HepG2 (cell line): ENCODE data around the gene UROD. TPM values are rescaled to one million over a fixed set of nuclear protein-coding genes. Genes with fewer than 3 reads are reported as not detected.

Experiments used
- ASH2L ChIP-seq: fragments of 300-600, 200-600 bp; sonication (generic); IDR thresholded peaks from 2 replicates; pipeline ENCODE4 v1.7.0; 2017; ENCODE audit warnings: low read depth, mild to moderate bottlenecking, moderate library complexity, mixed read lengths, low read length; ENCODE audit not compliant: insufficient read length
- ELF1 ChIP-seq: sonication (generic); formaldehyde crosslinking; IDR thresholded peaks from 2 replicates; pipeline ENCODE4 v1.4.0; 2020; ENCODE audit warnings: missing genetic modification reagents
- ELF4 ChIP-seq: sonication (generic); formaldehyde crosslinking; IDR thresholded peaks from 2 replicates; pipeline ENCODE4 v1.5.0; 2020; ENCODE audit warnings: missing genetic modification reagents, mild to moderate bottlenecking, moderate library complexity, borderline replicate concordance
- ESRRA ChIP-seq: sonication (generic); formaldehyde crosslinking; IDR thresholded peaks from 2 replicates; pipeline ENCODE4 v1.5.1; 2020; ENCODE audit warnings: mild to moderate bottlenecking, low read depth, missing genetic modification reagents
- ETV5 ChIP-seq: IDR thresholded peaks from 2 replicates; pipeline ENCODE4 v1.6.1; 2018; ENCODE audit warnings: missing biosample characterization, missing genetic modification reagents, inconsistent platforms, borderline replicate concordance
- MTF1 ChIP-seq: sonication (generic); formaldehyde crosslinking; IDR thresholded peaks from 2 replicates; pipeline ENCODE4 v1.5.0; 2020; ENCODE audit warnings: missing genetic modification reagents
- NR2F1 ChIP-seq, 2 experiments: fragments of 450-650 bp in 1 of 2; formaldehyde crosslinking in 1 of 2; IDR thresholded peaks; 2 replicates each; pipeline versions ENCODE4 v1.5.0 to v1.6.1; 2016 to 2020; ENCODE audit warnings: mild to moderate bottlenecking in 1 of 2, missing compliant biosample characterization in 1 of 2, missing genetic modification reagents in 1 of 2, moderate library complexity in 1 of 2
- PAWR ChIP-seq: sonication (generic); formaldehyde crosslinking; IDR thresholded peaks from 2 replicates; pipeline ENCODE4 v1.4.0; 2020; ENCODE audit warnings: missing genetic modification reagents, mild to moderate bottlenecking, borderline replicate concordance
- PCBP1 ChIP-seq: fragments of 200-400 bp; formaldehyde crosslinking; IDR thresholded peaks from 2 replicates; pipeline ENCODE4 v1.6.1; 2017; ENCODE audit warnings: mild to moderate bottlenecking, low read depth, low read length, borderline replicate concordance
- PHF21A ChIP-seq: sonication (generic); formaldehyde crosslinking; IDR thresholded peaks from 2 replicates; pipeline ENCODE4 v1.5.0; 2020; ENCODE audit warnings: mild to moderate bottlenecking, missing genetic modification reagents
- RXRB ChIP-seq: IDR thresholded peaks from 2 replicates; pipeline ENCODE4 v1.6.1; 2016; ENCODE audit warnings: borderline replicate concordance, missing genetic modification reagents, missing compliant biosample characterization
- SP2 ChIP-seq: sonication (generic); formaldehyde crosslinking; IDR thresholded peaks from 2 replicates; pipeline ENCODE4 v1.5.1; 2020; ENCODE audit warnings: mild to moderate bottlenecking, missing genetic modification reagents
- SPEN ChIP-seq: sonication (generic); formaldehyde crosslinking; IDR thresholded peaks from 2 replicates; pipeline ENCODE4 v1.5.1; 2020; ENCODE audit warnings: low read depth, mild to moderate bottlenecking, missing genetic modification reagents
- TEAD2 ChIP-seq: sonication (generic); formaldehyde crosslinking; IDR thresholded peaks from 2 replicates; pipeline ENCODE4 v1.9.0; 2021; ENCODE audit warnings: missing genetic modification reagents
- ZNF224 ChIP-seq: sonication (generic); formaldehyde crosslinking; IDR thresholded peaks from 2 replicates; pipeline ENCODE4 v1.5.0; 2020; ENCODE audit warnings: mild to moderate bottlenecking, missing genetic modification reagents
- ZNF510 ChIP-seq: sonication (generic); formaldehyde crosslinking; IDR thresholded peaks from 2 replicates; pipeline ENCODE4 v1.4.0; 2020; ENCODE audit warnings: low read depth, mild to moderate bottlenecking, missing genetic modification reagents
- ZNF841 ChIP-seq: sonication (generic); formaldehyde crosslinking; IDR thresholded peaks from 2 replicates; pipeline ENCODE4 v1.8.1; 2023; ENCODE audit warnings: missing genetic modification reagents, borderline replicate concordance
- polyA plus RNA-seq, 8 experiments: library from polyadenylated mRNA; depleted of rRNA in 3 of 8; stranded (reverse) in 7 of 8; unstranded in 1 of 8; fragments of >200 nt; fragmentation: Illumina TruSeq in 4 of 8; extraction: Trizol in 4 of 8; gene quantifications; 2 replicates each; pipeline versions ENCODE4 v1.2.1 to v1.2.3, GENCODE V29; 2011 to 2016; ENCODE audit warnings: low read depth in 4 of 8, missing spikeins in 1 of 8, mixed read lengths in 1 of 8; ENCODE audit not compliant: insufficient read depth in 1 of 8
- total RNA-seq, 5 experiments: library from RNA; depleted of rRNA; stranded (reverse); fragments of >200 nt; fragmentation: Illumina TruSeq; extraction: Trizol; gene quantifications; 2 replicates each; pipeline ENCODE4 v1.2.3, GENCODE V29; 2016; ENCODE audit warnings: low read depth in 1 of 5
- TF ChIP-seq, protein P1 (sequence below): sonication (generic); formaldehyde crosslinking; conservative IDR thresholded peaks from 2 replicates; pipeline ENCODE4 v1.4.0; 2020; ENCODE audit warnings: missing genetic modification reagents
- TF ChIP-seq, protein P2 (sequence below): sonication (generic); formaldehyde crosslinking; IDR thresholded peaks from 2 replicates; pipeline ENCODE4 v1.5.1; 2020; ENCODE audit warnings: missing genetic modification reagents, mild to moderate bottlenecking, borderline replicate concordance
- TF ChIP-seq, protein P3 (sequence below): sonication (generic); formaldehyde crosslinking; IDR thresholded peaks from 2 replicates; pipeline ENCODE4 v1.4.0; 2020; ENCODE audit warnings: missing genetic modification reagents
- TF ChIP-seq, protein P4 (sequence below): sonication (generic); formaldehyde crosslinking; IDR thresholded peaks from 2 replicates; pipeline ENCODE4 v1.4.0; 2020; ENCODE audit warnings: missing genetic modification reagents, borderline replicate concordance
- TF ChIP-seq, protein P5 (sequence below): sonication (generic); formaldehyde crosslinking; IDR thresholded peaks from 2 replicates; pipeline ENCODE4 v1.4.0; 2020; ENCODE audit warnings: mild to moderate bottlenecking, low read depth, missing genetic modification reagents
- TF ChIP-seq, protein P6 (sequence below): fragments of 450-650 bp; IDR thresholded peaks from 2 replicates; pipeline ENCODE4 v1.6.1; 2016

The UROD gene
- total and polyA plus RNA-seq, 2 of the 13 experiments (the other 11 are each of a cell fraction or from before 2014, with no cell fraction given): 162 to 171 TPM

DNA sequence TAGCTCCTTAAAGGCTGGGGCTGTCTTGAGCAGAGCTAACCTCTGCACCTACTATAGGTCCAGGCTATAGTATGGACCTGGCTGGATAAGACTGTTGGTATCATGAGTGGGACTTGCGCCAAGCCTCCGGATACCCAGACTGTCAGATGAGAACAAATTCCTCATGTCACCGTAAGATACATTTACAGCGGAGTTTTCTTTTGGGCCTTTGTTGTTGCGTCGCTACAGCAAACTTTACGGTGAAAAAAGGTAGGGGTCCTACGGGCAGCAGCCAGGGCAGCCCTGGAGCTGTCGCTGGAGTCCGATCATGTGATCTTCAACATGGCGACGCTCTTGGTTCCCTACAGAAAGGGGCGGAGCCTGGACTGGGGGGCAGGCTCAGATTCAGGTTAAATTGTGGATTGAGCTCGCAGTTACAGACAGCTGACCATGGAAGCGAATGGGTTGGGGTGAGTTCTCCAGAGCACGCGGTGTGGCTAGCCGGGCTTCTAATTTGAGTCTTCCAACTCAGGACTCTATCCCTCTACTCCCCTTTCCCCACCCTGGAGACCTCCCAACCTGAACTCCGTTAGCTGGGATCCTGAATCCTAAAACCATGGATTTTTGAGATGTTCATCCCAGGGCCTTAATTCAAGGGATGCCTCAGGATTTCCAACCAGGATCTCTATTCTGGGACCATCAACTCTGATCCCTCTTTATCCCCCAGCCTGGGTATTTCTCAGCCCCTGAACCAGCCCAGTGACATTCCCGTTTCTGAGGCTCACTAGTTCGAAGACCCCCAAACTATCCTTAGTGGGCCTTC lies at the start of gene UROD (continued):
- TF ChIP-seq ELF1 (CRISPR knock-in tag) (peak; percentile 62), SP2 (no peak), ELF4 (CRISPR knock-in tag) (no peak), ASH2L (no peak), NR2F1 (CRISPR knock-in tag; IDR thresholded peaks at IDR 0.05) (no peak), TEAD2 (CRISPR knock-in tag) (no peak), PCBP1 (no peak), PAWR (no peak), ESRRA (CRISPR knock-in tag) (no peak), PHF21A (CRISPR knock-in tag) (peak; percentile 23; the same call in 1 of the 2 replicates), ETV5 (CRISPR knock-in tag) (peak; percentile 30; the same call in 1 of the 2 replicates), ZNF510 (CRISPR knock-in tag) (no peak), RXRB (no peak), MTF1 (no peak), SPEN (CRISPR knock-in tag) (peak; percentile 76), ZNF841 (CRISPR knock-in tag) (no peak), ZNF224 (CRISPR knock-in tag) (no peak)
- TF ChIP-seq, protein P1, sequence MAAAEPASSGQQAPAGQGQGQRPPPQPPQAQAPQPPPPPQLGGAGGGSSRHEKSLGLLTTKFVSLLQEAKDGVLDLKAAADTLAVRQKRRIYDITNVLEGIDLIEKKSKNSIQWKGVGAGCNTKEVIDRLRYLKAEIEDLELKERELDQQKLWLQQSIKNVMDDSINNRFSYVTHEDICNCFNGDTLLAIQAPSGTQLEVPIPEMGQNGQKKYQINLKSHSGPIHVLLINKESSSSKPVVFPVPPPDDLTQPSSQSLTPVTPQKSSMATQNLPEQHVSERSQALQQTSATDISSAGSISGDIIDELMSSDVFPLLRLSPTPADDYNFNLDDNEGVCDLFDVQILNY (CRISPR knock-in tag): no peak
- TF ChIP-seq, protein P2, sequence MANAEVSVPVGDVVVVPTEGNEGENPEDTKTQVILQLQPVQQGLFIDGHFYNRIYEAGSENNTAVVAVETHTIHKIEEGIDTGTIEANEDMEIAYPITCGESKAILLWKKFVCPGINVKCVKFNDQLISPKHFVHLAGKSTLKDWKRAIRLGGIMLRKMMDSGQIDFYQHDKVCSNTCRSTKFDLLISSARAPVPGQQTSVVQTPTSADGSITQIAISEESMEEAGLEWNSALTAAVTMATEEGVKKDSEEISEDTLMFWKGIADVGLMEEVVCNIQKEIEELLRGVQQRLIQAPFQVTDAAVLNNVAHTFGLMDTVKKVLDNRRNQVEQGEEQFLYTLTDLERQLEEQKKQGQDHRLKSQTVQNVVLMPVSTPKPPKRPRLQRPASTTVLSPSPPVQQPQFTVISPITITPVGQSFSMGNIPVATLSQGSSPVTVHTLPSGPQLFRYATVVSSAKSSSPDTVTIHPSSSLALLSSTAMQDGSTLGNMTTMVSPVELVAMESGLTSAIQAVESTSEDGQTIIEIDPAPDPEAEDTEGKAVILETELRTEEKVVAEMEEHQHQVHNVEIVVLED (CRISPR knock-in tag): no peak
- TF ChIP-seq, protein P3, sequence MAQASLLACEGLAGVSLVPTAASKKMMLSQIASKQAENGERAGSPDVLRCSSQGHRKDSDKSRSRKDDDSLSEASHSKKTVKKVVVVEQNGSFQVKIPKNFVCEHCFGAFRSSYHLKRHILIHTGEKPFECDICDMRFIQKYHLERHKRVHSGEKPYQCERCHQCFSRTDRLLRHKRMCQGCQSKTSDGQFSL (CRISPR knock-in tag): no peak
- TF ChIP-seq, protein P4, sequence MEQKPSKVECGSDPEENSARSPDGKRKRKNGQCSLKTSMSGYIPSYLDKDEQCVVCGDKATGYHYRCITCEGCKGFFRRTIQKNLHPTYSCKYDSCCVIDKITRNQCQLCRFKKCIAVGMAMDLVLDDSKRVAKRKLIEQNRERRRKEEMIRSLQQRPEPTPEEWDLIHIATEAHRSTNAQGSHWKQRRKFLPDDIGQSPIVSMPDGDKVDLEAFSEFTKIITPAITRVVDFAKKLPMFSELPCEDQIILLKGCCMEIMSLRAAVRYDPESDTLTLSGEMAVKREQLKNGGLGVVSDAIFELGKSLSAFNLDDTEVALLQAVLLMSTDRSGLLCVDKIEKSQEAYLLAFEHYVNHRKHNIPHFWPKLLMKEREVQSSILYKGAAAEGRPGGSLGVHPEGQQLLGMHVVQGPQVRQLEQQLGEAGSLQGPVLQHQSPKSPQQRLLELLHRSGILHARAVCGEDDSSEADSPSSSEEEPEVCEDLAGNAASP (CRISPR knock-in tag): no peak
- TF ChIP-seq, protein P5, sequence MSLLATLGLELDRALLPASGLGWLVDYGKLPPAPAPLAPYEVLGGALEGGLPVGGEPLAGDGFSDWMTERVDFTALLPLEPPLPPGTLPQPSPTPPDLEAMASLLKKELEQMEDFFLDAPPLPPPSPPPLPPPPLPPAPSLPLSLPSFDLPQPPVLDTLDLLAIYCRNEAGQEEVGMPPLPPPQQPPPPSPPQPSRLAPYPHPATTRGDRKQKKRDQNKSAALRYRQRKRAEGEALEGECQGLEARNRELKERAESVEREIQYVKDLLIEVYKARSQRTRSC (CRISPR knock-in tag): no peak
- TF ChIP-seq, protein P6, sequence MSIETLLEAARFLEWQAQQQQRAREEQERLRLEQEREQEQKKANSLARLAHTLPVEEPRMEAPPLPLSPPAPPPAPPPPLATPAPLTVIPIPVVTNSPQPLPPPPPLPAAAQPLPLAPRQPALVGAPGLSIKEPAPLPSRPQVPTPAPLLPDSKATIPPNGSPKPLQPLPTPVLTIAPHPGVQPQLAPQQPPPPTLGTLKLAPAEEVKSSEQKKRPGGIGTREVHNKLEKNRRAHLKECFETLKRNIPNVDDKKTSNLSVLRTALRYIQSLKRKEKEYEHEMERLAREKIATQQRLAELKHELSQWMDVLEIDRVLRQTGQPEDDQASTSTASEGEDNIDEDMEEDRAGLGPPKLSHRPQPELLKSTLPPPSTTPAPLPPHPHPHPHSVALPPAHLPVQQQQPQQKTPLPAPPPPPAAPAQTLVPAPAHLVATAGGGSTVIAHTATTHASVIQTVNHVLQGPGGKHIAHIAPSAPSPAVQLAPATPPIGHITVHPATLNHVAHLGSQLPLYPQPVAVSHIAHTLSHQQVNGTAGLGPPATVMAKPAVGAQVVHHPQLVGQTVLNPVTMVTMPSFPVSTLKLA: peak; percentile 23; the same call in 1 of the 2 replicates
